HG03469 (cell line): Measurements from ENCODE around the gene GNAL.

ENCODE experiments used
- ATAC-seq: cut with Tn5 transposase; IDR thresholded peaks from one replicate; pipeline ENCODE4 v1.9.1; 2021; ENCODE audit warnings: mild to moderate bottlenecking, moderate library complexity, moderate number of reproducible peaks; ENCODE audit not compliant: unreplicated experiment

The GNAL gene

DNA sequence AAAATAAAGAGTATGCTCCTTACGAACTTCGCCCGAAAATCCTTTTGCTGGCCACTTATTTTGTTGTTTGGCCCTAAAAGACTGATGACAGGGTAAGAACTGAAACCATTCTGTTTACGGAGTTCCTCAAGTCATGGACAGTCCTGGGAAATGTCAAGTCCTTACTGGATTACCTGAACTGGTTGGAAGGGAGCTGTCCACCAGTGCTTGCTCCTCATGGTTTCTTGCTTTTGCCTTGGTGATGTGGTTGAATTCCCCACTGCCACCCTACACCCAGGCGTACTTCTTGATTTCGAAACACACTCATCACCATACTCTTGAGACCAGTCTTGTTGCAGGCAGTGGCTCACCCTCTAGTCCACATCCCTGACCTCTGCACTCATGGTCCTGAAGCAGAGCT, 113.1 kb downstream of the GNAL start:
- ATAC-seq = no peak

- ATAC-seq = no peak
Observed at GRCh38 chr18:11802586-11802985, 113.5 kb downstream of the GNAL start.

DNA sequence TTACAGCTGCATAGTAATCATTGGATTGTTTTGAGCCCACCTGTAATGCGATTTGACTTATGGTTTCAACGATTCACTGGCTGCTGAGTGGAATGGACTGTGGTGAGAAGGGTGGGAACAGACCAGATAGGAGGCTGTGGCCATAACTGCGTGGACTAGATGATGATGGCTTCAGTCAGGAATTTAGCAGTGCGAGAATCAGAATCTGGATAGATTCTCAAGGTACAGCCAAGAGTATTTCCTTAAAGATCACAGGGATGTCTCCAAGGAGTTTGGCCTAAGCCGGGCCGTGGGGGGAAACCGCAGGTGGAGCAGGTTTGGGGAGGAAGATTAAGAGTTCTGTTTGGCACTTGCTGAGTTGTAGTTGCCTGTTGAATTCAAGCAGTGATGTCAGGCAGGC, 118.2 kb downstream of the GNAL start:
- ATAC-seq = no peak

- no peak for ATAC-seq
Observed at GRCh38 chr18:11808001-11808855, 119.2 kb downstream of the GNAL start.

- no peak for ATAC-seq
Observed at GRCh38 chr18:11809895-11810294, 120.8 kb downstream of the GNAL start.

DNA sequence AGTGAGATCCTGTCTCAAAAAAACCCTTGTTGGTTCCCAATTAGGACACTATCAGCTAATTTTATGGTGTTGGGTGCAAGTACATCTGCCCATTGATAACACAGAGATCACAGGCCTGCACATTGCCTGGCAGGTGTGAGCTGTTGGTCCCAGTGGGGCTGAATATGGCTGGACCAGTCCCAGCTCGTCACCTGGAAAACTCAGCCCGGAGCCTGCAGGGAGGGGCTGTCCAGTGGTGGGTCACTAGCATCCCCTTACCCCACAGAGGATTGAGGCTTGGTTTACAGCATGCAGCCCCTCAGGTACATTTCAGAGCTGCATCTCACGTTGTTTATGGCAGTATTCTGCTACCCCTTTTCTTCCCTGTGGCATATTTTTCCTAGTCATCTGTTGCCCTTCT, 121.3 kb downstream of the GNAL start:
- ATAC-seq = no peak

DNA sequence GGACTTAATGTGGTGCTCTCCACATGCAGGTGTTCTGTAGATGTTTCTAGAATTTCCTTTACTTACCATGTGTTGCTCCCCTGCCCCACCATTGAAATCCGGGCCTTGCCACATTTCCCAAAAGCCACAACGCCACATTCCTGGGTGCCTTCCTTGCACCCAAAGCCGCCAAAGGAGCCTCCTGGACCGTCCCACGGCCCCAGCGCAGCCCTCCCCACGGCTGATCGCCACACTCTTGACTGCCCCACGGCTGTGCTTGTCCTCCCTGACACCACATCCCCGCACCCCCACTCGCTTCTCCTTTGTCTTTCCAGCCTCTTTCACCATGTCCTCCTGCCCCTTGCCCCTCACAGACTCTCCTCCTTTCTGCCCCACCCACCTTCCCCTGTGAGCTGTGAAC, 121.9 kb downstream of the GNAL start:
- ATAC-seq = no peak

- no peak for ATAC-seq
Observed at GRCh38 chr18:11817229-11817628, 128.2 kb downstream of the GNAL start.

DNA sequence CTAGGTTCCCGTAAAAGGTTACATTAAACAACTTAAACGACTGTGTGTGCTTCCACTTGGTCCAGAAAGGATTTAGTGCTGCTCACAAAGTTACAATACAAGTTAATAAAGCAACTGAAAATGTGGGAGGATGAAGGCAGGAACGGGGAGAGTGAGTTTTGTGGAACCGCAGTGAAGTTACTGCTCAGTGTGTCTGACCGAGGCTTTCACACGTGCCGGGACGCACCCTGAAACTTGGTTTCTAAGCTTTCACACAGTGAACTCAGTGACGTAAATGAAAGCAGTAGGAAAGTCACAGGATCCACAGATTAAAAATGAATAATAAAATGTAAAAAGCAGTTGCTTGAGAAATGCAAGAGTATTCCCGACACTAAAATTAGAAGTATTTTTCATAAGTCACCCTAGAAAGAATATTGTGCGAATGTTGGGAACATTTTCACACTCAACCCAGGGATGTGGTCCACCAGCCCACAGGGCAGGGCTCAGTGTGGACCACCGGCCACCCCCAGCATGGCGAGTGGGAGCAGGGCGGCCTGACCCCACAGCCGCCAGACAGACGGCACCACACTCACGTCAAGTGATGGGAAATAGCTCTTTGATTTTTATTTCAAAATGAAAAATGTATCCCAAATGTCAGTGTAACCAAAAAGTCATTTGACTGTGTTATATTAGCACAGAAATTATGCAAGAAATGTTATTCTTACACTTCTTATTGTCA, 129.6 kb downstream of the GNAL start:
- no peak for ATAC-seq

DNA sequence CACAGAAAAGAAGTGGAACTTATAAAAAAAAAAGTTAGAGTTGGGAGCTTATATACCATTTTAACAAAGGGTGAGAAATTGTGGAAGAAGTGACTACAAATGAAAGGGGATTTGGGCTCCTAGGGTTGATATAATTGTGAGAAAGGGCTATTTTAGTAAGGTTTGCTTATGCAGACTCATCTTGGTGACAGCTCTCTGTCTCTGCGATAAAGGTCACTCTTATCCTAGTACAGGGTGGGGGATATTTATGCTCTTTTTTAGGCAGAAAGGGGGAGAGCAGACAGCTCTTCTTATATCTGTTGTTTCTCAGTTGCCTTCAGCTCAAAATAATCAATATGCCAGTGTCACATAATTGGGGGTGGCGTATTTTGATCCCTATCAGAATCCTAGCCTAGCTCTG, 130.9 kb downstream of the GNAL start:
- ATAC-seq = no peak

- no peak for ATAC-seq
Observed at GRCh38 chr18:11820697-11821096, 131.6 kb downstream of the GNAL start.

GRCh38 chr18:11821208-11821607, 132.1 kb downstream of the GNAL start:
- no peak for ATAC-seq

- ATAC-seq = no peak
Observed at GRCh38 chr18:11821643-11822237, 132.7 kb downstream of the GNAL start.

DNA sequence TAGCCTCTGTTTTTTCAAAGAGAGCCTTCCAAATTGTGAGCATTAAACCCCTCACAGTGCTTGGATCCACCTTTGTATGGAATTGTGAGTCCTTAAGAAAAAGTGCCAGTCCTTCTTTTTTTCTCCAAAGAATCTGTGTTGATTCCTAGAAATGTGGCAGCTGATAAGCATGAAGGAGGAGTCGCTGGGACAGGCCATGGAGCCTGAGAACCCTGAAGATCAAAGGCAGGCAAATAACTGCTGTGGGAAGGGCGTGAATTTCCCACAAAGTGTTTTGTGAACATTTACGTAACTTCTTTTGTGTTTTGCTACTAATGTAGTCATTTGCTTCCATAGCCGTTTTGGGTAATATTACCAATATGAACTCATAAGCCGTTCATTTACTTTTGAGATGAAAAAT, 134.5 kb downstream of the GNAL start:
- no peak for ATAC-seq

DNA sequence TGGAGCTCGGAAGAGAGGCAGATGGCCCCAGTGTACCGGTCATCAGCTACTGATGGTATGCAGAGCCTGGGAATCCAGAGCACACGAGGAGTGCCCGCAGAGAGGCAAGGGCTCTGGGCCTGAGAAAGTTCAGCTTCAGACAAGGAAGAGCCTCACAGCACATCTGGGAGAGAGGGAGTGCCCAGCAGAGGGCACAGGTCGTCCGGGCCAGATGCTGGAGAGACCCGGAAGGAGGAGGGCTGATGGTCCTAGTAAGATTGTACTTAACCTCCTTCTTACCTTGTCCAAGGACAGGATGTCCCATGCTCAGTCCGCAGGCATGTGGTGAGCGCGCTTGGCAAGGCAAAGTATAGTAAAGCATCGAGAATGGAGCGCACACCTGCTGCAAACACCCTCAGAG, 137.8 kb downstream of the GNAL start:
- ATAC-seq = no peak

DNA sequence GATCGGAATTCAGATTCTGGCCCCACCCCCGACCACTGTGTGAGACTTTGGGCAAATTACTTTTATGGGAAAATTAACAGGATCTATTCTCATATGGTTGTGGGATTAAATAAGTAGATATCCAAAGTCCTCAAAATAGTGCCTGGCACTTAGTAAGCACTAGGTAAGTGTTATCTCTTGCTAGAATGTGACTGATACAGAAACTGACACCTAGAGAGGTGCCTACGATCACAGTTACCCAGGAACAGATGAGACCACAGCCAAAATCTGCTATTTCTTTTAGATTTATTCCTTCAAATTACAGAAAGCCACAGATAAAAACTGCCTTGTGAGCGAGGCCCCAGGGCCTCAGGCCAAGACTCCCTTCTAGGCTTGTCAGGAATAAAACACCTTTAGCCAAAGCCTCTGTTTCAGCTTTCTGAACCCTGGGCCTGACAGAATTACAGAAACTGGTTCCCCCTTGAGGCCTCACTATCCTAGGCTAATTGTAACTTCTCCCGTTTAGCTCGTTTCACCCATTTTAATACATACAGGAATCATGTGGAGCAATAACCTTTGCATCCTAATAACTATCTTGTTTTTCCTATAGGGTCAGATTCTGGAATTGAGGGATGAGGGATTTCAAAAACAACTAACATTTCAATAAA, 139.8 kb downstream of the GNAL start:
- ATAC-seq = no peak

DNA sequence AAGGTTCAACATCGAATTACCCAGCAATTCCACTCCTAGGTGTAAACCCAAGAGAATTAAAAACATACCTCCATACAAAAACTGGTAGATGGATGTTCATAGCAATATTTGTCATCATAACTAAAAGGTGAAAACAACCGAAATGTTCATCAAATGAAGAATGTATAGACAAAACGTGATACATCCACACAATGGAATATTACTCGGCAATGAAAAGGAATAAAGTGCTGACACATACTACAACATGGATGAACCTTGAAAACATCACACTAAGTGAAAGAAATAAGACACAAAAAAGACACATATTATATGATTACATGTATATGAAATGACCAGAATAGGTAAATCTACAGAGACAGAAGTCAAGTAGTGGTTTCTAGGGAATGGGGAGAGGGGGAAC, 141.5 kb downstream of the GNAL start:
- ATAC-seq = no peak

DNA sequence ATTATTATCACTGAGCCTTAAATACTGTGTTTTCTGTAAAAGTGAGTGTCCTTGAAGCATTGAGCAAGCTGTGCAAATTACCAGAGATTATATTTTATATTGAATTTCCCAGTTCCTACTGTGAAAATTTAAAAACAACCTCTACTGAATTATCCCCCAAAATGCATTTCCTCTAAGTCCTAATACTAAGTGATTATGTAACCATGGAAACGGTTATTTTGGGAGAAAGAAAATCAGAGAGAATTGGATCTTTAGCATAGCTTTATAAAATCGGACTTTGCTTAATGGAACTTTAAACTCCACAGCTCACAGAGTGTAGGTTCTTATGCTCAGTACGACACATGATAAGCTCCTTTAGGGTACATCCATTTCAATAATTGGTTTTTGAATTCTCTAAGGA, 142.9 kb downstream of the GNAL start:
- ATAC-seq = no peak

DNA sequence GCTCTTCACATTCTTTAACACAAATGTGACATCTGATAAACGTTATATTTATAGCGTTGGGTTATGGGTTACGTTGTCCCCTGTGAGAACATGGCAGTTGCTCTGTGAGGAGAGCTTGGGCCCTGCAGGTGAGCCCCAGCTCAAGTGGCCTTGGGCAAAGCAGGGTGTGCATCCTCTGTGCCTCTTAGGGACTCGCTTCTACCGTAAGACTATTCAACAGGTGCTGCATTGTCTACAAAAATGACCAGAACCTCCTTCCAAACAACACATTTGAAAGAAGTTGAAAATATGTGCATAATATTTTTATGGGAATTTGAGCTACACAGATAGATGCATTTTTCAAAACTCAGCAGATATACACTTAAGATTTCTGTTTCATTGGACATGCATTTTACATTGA, 145.7 kb downstream of the GNAL start:
- no peak for ATAC-seq

- no peak for ATAC-seq
Observed at GRCh38 chr18:11839556-11839955, 150.5 kb downstream of the GNAL start.

- no peak for ATAC-seq
Observed at GRCh38 chr18:11840493-11840892, 151.4 kb downstream of the GNAL start.
